Parathyroid adenoma (tissue), 2 donors: ENCODE data around the gene RAD21L1.
"Not testable (repeated sequence)": the region's sequence is repeated elsewhere in the genome, so short reads cannot be mapped to it uniquely, and the experiment has no call there.

Experiments used
- H2AFZ ChIP-seq: fragments of 300-600 bp; sonication (generic); one replicate; pipeline ENCODE4 v1.7.0; 2017; ENCODE audit warnings: antibody characterized with exemption, mild to moderate bottlenecking
- H3K27ac ChIP-seq: fragments of 300-600 bp; sonication (generic); one replicate; pipeline ENCODE4 v1.7.0; 2017
- H3K27me3 ChIP-seq: fragments of 300-600 bp; sonication (generic); one replicate; pipeline ENCODE4 v1.7.0; 2017; ENCODE audit warnings: low read length; ENCODE audit not compliant: control insufficient read depth, insufficient read depth
- H3K36me3 ChIP-seq: fragments of 300-600 bp; sonication (generic); one replicate; pipeline ENCODE4 v1.7.0; 2017; ENCODE audit warnings: low read length; ENCODE audit not compliant: control insufficient read depth, insufficient read depth
- H3K4me1 ChIP-seq: fragments of 300-600 bp; sonication (generic); one replicate; pipeline ENCODE4 v1.7.0; 2017; ENCODE audit warnings: control low read depth
- H3K4me2 ChIP-seq: fragments of 300-600 bp; sonication (generic); one replicate; pipeline ENCODE4 v1.7.0; 2017; ENCODE audit warnings: low read length
- H3K4me3 ChIP-seq: fragments of 300-600 bp; sonication (generic); one replicate; pipeline ENCODE4 v1.7.0; 2017; ENCODE audit warnings: low read depth, low read length
- H3K79me2 ChIP-seq: fragments of 300-600 bp; sonication (generic); one replicate; pipeline ENCODE4 v1.7.0; 2017; ENCODE audit warnings: control low read depth
- H3K9ac ChIP-seq: fragments of 300-600 bp; sonication (generic); one replicate; pipeline ENCODE4 v1.7.0; 2017; ENCODE audit warnings: mild to moderate bottlenecking
- H3K9me3 ChIP-seq: fragments of 300-600 bp; sonication (generic); one replicate; pipeline ENCODE4 v1.7.0; 2017; ENCODE audit warnings: low read length; ENCODE audit not compliant: control insufficient read depth
- CTCF ChIP-seq: fragments of 300-600 bp; sonication (generic); IDR thresholded peaks from one replicate; pipeline ENCODE4 v1.7.0; 2017; ENCODE audit warnings: antibody characterized with exemption, mild to moderate bottlenecking
- donor health status: primary hyperparathyroidism.

Gene RAD21L1

GRCh38 chr20:1215386-1216170 lies 10.3 kb upstream of the RAD21L1 start:
- Histone ChIP-seq H3K9me3 (no peaks in the 10 kb centered on the region), H3K4me1 (no peaks in the 10 kb centered on the region), H3K27me3 (no peaks in the 10 kb centered on the region), H3K79me2 (no peaks in the 10 kb centered on the region), H3K4me3 (no peak overlapping the region), H3K9ac (no peak overlapping the region), H3K36me3 (no peaks in the 10 kb centered on the region), H2AFZ (no peak overlapping the region), H3K27ac (no peak overlapping the region), H3K4me2 (no peak overlapping the region)
- no peak for TF ChIP-seq CTCF

- peak overlapping the region; percentile 43 for H2AFZ ChIP-seq
- not testable (repeated sequence) for H3K27me3 ChIP-seq, H3K4me3 ChIP-seq, H3K79me2 ChIP-seq, H3K4me2 ChIP-seq, H3K9me3 ChIP-seq, H3K27ac ChIP-seq, H3K36me3 ChIP-seq, H3K4me1 ChIP-seq, H3K9ac ChIP-seq
Observed at GRCh38 chr20:1216527-1217427, 9.1 kb upstream of the RAD21L1 start.

GRCh38 chr20:1222750-1223149 lies 3.1 kb upstream of the RAD21L1 start:
- not testable (repeated sequence) for H3K4me2 ChIP-seq, H3K9me3 ChIP-seq, H3K27ac ChIP-seq, H3K27me3 ChIP-seq, H3K4me1 ChIP-seq, H3K36me3 ChIP-seq, H3K9ac ChIP-seq, H3K79me2 ChIP-seq, H3K4me3 ChIP-seq, H2AFZ ChIP-seq

GRCh38 chr20:1224205-1224890 lies 1.5 kb upstream of the RAD21L1 start:
- no peak overlapping the region for H2AFZ ChIP-seq
- no peaks in the 10 kb centered on the region for H3K36me3 ChIP-seq
- H3K4me3 ChIP-seq = no peak overlapping the region
- H3K4me1 ChIP-seq = no peaks in the 10 kb centered on the region
- H3K27ac ChIP-seq = no peak overlapping the region
- no peak for TF ChIP-seq CTCF
- no peaks in the 10 kb centered on the region for H3K79me2 ChIP-seq
- H3K4me2 ChIP-seq = no peak overlapping the region
- H3K9me3 ChIP-seq = no peaks in the 10 kb centered on the region
- H3K27me3 ChIP-seq = no peaks in the 10 kb centered on the region
- H3K9ac ChIP-seq = no peak overlapping the region

GRCh38 chr20:1225263-1225782 lies 521 bp upstream of the RAD21L1 start:
- TF ChIP-seq CTCF = no peak
- Histone ChIP-seq H3K36me3 (no peaks in the 10 kb centered on the region), H3K9me3 (no peaks in the 10 kb centered on the region), H3K9ac (no peak overlapping the region), H2AFZ (peak overlapping the region; percentile 76), H3K27me3 (no peaks in the 10 kb centered on the region), H3K27ac (no peak overlapping the region), H3K79me2 (no peaks in the 10 kb centered on the region), H3K4me1 (no peaks in the 10 kb centered on the region), H3K4me3 (peak overlapping the region; percentile 31), H3K4me2 (peak overlapping the region; percentile 55)
